Measurements from ENCODE around the gene IFITM1. TPM values are rescaled to one million over a fixed set of nuclear protein-coding genes. Genes with fewer than 3 reads are reported as not detected.

IFITM1 gene
- total and polyA plus RNA-seq, 2 of the 13 experiments (the other 11 are each of a cell fraction or from before 2014, with no cell fraction given), result 0.38 to 11.1 TPM

- TF ChIP-seq ZBTB33 (CRISPR knock-in tag; IDR thresholded peaks at IDR 0.05), result peak; percentile 76; the same call in 1 of the 2 replicates
- TF ChIP-seq GATAD2A (CRISPR knock-in tag; IDR thresholded peaks at IDR 0.05), result peak; percentile 19; the same call in 1 of the 2 replicates
- TF ChIP-seq ZNF281 (CRISPR knock-in tag; IDR thresholded peaks at IDR 0.05; ENCODE audit: borderline replicate concordance), result peak; percentile 50; the same call in 1 of the 2 replicates
- TF ChIP-seq NR2F6 (IDR thresholded peaks at IDR 0.05), result peak; percentile 44; the same call in 1 of the 2 replicates
- peak; percentile 57 for TF ChIP-seq NR2F6 (CRISPR knock-in tag; IDR thresholded peaks at IDR 0.05)
- peak; percentile 66 for TF ChIP-seq RARA (CRISPR knock-in tag; IDR thresholded peaks at IDR 0.05)
- TF ChIP-seq ZNF263 (CRISPR knock-in tag; IDR thresholded peaks at IDR 0.05), result 0 out of 2 replicates have a peak, but pooled peaks have one; percentile 15
Measured at GRCh38 chr11:308740-309665, 4.8 kb upstream of the IFITM1 start (continued).
